ENCODE data around the gene LAMTOR4.
A peak's percentile ranks its signal among the peaks of the same experiment; 100 is the strongest.
"Not testable (repeated sequence)": the region's sequence is repeated elsewhere in the genome, so short reads cannot be mapped to it uniquely, and the experiment has no call there.

Gene LAMTOR4

DNA sequence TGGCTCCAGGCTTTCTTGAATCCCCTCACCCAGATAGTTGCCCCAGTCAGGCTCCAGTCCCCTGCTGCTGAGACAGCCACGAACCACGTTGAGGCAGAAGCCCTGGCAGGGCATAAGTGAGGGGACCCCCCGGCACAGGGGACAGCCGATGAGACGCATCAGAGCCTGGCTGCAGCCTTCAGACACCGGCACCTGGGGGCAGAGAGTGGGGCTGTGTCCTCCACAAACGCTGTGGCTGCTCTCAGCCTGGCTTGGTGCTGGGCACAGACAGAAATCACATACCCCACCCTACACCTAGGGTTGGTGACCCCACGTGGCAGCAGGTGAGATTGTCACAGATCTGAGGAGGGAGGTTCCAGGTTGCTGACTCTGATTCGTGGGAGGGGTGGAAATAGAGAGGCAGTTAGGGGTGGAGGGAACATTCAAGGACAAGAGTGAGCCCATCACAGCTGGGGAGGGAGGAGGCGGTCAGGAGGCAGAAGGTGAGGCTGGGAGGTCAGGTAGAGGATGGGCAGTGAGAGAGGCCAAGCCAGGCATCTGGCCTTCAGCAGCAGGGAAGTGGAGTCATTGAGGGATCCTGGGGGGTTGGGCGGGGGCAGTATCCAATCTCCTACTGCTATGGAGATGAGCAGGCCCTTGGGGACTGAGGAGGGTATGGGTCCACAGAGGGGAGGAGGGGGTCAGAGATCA lies 25.2 kb downstream of the LAMTOR4 start:
- DNase-seq: no peak

DNA sequence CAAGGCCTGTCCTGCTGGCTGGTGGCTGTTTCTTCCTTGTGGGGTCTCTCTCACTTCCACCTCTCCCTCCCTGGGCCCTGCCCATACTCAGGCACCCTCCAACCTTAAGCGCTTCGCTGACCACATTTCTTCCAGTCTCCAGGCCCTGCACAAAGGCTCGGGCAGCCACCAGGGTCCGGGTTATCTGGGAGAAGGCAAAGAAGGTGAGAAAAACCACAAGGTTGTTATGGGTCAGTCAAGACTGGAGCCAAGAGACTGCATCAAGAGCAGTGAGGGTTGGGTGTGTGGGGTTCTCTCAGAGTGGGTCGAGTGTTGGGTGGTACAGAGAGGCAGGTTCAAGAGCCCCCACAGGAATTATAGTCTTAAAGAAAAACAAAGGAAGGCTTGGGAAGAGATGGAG lies 25.9 kb downstream of the LAMTOR4 start:
- no peak for DNase-seq

DNA sequence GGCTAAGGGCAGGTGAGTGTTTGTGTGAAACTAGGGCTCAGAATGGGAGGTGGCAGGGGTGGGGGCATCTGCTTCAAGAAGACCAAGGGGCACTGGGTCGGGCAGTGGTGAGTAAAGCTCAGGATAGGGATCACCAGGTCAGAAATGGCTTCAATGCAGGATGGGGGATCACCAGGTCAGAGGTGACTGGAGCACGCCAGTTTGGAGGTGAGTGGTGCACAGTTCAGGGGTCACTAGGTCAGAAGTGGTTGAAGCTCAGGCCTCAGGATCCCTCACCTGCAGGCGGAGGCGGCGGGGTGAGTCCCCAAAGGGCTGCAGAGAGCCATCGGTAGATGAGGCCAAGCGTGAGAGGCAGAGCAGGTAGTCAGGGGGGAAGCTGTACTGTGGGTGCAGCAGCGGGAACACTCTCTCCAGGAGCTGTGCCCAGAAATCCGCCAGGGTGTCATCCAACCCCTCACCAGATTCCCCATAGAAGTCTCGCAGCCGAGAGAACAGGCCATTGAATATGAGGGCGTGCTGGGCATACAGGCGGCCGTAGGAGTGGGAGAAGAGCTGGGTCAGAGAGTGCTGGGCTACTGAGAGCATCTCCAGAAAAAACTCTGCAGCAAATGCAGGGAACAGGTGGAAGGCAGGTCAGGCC lies 26.7 kb downstream of the LAMTOR4 start:
- DNase-seq: no peak

DNA sequence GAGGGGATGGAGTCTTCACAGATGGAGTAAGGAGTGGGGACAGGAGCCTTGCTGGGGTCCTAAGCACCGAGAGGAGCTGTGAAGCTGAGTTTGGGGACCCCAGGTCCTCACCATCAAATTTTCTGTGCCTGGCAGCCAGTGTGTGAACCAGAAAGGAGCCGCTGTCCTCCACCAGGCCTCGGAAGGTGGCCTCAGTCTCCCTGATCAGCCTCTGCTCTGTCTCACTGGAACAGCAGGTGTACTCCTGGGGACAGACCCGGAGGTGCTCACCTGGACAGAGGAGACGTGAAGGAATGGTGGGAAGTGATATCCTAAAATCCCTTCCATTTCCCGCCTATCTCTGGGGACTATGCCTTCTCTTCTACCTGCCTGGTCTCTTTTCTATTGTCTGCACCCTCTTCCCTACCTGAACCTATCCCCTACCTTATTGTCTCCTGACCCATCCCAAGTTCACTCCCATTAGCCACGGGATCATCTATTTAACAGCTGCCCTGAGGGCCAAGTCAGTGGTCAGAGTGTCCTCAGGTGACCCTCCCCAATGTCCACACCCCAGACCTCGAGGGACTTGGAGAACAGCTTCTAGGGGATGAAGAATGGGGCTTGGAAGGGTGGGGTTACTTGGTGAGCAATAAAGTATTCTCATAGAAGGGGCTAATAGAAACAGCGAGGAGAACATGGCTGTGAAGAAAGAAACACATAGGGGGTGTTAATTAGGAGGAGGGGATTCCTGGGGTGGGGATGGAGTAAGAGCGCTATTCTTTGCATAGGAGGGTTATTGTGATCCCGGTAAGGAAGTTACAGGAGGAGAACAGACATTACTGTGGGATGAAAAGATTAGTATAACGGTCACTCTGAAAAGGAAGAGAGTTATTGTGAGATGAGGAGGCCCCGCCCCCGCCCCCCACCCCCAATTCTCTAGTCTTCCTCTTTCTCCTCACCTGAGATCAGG lies 27.7 kb downstream of the LAMTOR4 start:
- no peak for DNase-seq

DNA sequence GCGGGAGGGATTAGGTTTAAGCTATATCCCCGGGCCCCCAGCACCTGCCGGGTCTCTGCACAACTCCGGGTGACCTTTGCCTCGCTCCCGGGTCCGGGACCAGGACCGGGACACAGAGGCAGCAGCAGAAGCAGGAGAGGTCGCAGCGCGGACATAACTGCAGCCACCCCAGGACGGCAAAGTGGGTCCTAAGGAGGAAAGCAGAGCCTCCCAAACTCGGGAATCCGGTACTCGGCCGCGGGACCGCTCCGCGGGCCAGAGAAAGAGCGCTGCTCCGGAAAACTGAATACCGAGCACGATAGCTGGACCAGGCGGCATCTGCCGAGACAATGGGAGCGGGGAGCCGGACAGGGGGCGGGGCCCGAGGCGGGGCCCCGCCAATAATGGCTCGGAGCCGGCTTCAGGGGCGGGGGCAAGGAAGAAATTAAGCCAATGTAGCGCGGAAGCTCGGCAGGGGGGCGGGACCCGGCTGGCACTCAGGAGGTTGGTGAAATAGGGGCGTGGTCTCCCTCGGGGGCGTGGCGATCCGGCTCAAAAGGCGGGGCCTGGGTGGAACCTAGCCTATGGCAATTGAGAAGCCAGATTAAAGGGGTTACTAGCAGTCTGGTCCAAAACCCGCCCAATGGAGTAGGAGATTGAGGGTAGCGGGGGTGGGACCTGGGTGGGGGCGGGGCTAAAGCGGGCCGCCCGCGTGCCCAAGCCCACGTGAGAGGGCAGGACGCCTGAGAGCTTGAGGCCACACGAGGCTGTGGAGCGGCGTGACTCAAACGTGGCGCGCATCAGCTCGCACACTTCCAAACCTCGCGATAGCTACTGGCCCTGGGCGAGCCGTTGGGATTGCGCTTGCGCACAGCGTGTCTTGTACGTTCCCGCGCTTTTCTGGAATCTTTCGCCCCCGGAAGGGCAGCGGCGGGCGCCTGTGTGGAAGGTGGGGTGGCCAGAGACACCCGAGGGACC lies 28.6 kb downstream of the LAMTOR4 start, which contains the start of the genes GPC2 and STAG3:
GPC2 (minus strand) TSS at position 337 of the 957 bp plus-strand sequence; CDS start at position 155, 182 bp downstream.
STAG3 (plus strand) TSS at position 874 of the 957 bp plus-strand sequence. CDS start 2,639 bp downstream, outside the sequence.
- DNase-seq: peak; percentile 93

DNA sequence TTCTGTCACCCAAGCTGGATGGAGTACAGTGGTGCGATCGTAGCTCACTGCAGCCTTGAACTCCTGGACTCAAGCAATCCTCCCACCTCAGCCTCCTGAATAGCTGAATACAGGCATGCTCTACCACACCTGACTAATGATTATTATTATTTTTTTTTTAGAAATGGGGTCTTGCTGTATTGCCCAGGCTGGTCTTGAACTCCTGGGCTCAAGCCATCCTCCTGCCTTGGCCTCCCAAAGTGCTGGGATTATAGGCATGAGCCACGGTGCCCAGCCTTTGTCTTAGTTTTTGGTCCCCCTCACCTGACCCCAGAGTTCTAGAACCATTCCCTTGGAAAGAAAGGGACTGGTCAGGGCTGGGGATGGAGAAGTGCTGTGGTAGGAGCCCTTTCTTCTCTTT lies 31.4 kb downstream of the LAMTOR4 start:
- DNase-seq: not testable (repeated sequence)

DNA sequence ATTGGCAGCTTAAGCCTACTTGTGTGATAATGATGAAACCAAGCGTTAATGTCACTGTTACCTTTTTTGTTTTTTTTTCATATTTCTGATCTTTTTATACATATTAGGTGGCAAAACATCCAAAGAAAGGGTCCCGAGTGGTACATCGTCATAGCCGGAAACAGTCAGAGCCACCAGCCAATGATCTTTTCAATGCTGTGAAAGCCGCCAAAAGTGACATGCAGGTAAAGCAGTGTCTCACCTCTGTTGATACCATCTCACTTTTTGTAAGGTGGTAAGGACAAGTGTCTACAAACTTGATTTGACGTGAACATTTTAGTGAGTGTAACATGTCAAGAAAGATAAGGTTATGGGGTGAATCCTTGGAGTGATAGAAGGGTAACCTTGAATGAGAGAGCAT lies 33.9 kb downstream of the LAMTOR4 start:
- not testable (repeated sequence) for DNase-seq

DNA sequence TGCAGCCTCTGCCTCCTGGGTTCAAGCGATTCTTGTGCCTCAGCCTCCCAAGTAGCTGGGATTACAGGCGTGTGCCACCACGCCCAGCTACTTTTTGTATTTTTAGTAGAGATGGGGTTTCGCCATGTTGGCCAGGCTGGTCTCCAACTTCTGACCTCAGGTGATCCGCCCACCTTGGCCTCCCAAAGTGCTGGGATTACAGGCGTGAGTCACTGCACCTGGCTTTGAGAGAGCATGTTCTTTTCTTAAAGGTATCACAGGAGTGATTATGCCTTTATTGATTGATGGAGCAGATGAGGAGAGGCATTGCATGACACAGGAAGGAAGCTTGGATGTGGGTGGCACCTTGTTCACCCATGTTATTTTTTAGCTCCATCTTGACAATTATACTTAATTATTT lies 34.4 kb downstream of the LAMTOR4 start:
- DNase-seq: not testable (repeated sequence)

DNA sequence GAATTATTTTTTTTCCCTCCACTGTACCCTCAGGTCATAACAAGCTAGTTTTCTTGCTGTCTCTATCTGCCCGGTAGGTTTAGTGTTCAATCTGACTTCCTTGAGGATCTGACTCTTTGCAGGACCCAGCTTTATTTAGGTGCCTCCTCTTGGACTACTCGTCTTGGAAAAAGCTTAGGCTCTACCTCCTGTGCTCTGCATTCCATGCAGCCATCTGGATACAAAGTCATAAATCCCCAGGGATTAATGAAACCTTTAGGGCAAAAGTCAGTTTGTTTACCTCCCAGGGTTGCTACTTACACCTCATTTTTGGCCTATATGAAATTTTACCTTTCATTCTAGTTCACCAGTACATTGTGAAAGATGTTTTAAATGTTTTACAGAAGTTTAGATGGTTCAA lies 37.0 kb downstream of the LAMTOR4 start:
- DNase-seq: no peak

DNA sequence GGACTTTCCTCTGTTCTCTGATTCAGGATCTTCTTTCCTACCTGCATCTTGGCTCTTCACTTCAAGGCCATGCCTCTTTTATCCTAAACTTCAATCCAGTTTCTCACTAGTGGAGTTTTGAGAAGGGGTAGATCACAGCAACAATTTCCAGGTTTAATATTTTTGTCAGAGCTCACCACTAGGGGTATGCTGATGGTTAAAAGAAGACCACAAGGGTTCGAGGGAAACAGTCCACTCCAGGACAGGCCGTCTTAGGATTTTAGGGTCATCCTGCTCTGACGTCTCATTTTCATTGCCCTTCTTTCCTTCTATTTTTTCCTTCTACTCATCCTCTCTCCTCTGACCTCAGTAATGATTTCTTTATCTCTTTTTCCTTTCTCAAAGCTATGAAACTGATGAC lies 40.3 kb downstream of the LAMTOR4 start:
- no peak for DNase-seq

DNA sequence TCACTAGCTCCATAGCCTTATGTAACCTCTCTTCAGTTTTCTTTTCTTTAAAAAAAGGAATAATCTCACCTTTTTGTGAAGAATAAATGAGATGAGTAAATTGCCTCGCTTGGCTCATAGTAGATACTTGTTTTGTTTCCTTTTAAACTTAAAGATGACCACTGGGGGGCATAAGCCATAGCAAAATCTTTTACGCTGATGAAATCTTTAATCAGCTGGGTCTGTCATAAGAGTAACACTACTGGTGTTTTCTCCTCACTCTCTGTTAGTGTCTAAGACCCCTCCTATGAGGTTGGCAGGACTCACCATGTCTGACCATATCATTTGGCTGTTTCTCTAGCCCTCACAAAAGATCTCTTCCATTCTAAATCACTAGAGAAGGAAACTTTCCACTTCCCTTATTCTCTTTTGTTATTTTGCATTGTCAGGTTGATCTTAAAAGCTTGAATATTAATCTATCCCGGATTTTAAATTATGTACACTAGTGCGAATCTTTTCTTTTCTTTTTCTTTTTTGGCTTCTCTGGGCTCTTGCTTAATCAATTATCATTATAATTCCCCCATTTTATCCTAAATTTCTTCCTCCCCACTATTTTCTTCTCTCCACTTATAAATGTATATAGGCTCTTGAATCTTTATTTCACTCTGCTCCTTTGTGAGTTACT lies 41.5 kb downstream of the LAMTOR4 start:
- DNase-seq: no peak

DNA sequence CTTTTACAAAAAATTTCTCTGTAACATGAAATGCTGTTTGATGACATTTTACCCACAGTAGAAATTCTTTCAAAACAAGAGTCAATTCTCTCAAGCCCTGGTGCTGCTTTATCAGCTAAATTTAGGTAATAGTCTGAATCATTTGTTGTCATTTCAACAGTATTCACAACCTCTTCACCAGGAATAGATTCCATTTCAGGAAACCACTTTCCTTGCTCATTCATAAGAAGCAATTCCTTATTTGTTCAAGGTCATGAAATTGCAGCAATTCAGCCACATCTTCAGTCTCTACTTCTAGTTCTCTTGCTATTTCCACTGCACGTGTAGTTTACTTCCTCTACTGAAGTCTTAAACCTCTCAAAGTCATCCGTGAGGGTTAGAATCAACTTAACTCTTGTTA lies 43.1 kb downstream of the LAMTOR4 start:
- DNase-seq: no peak

DNA sequence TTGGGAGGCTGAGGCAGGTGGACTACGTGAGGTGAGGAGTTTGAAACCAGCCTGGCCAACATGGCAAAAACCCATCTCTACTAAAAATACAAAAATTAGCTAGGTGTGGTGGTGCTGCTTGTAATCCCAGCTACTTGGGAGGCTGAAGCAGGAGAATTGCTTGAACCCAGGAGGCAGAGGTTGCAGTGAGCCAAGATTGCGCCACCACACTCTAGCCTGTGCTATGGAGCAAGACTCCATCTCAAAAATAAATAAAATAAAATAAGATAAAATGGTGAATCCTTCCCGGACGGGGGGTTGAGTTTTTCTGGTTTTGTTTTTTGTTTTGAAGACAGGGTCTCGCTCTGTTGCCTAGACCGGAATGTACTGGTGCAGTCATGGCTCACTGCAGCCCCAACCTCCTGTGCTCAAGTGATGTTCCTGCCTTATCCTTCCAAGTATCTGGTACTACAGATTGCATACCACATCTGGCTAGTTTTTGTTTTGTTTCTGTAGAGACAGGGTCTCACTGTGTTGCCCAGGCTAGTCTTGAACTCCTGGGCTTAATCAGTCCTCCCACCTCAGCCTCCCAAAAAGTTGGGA lies 43.7 kb downstream of the LAMTOR4 start:
- DNase-seq: not testable (repeated sequence)

DNA sequence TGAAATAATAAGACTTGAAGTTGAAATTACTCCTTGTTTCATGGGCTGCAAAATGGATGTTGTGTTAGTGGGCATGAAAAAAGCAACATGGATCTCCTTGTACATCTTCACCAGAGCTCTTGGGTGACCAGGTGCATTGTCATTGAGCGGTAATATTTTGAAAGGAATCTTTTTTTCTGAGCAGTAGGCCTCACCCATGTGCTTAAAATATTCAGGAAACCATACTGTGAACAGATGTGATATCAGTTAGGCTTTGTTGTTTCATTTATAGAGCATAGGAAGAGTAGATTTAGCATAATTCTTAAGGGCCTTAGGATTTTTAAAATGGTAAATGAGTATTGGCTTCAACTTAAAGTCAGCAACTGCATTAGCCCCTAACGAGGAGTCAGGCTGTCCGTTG lies 44.3 kb downstream of the LAMTOR4 start:
- no peak for DNase-seq

DNA sequence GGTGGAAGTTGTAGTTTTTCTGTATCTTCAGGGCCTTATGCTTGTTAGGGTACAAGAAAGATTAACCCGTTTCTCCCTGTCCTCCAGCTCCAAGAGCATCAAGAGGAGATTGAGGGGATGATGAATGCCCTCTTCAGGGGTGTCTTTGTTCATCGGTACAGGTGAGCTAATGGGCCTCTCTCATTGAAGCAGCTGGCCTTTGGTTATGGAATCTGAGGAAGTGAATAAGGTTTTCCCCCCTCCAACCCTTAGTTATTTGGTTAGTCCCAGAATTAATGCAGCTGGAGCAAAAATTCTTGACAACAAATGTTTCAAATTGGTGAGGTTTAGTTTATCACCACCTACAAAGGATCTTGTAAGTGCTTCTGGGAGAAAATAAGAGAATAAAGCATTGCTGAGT lies 46.5 kb downstream of the LAMTOR4 start:
- DNase-seq: no peak

DNA sequence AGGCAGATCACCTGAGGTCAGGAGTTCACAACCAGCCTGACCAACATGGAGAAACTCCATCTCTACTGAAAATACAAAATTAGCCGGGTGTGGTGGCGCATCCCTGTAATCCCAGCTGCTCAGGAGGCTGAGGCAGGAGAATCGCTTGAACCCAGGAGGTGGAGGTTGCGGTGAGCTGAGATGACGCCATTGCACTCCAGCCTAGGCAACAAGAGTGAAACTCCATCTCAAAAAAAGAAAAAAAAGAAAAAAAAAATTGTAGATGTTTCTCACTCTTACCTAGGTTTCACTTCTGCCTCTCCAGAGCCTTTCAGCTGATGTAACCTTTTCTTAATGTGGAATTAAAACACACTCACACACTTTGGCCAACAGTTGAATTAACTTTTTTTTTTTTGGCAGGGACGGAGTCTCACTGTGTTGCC lies 47.2 kb downstream of the LAMTOR4 start:
- DNase-seq: not testable (repeated sequence)

DNA sequence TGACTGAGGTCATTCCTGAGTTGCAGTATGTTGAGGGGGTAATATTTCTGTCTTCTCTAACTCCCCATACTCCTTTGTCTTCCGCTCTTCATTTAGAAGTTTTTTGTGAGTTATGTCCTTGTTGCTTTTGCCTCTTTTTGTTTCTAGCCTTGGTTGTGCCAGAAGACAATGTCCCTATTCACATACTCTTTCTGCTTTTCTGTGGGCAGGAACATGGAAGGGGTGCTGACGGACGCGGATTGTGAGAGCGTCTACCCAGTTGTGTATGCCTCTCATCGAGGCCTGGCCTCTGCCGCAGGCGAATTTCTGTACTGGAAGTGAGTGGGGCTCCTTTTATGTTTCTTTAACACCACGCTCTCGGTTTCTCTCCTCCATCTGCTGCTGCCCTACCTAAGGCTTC lies 49.5 kb downstream of the LAMTOR4 start:
- DNase-seq: no peak

DNA sequence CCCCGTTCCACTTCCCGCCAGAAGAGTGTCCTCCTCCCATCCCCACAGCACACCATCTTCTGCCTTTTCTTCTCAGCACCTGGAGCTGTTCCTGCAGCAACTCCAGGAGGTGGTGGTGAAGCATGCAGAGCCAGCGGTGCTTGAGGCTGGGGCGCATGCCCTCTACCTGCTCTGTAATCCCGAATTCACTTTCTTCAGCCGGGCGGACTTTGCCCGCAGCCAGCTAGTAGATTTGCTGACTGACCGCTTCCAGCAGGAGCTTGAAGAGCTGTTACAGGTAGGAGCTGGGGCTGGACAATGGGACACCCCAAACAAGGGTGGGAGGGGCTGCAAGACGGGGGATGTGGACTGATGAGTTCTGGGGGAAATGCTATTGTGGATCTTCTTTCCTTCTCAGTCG lies 52.0 kb downstream of the LAMTOR4 start:
- DNase-seq: no peak

All from NCI-H187 treated with DMSO at 0.1 percent for 48 hours (cell line).